HEK293 (cell line): Measurements from ENCODE around the gene VILL.

Source experiments
- CTCF ChIA-PET: fragments of 350-600 bp; formaldehyde crosslinking; extraction: SDS; loops from one replicate; lab custom pipeline; 2021; ENCODE audit warnings: antibody characterized with exemption; lab: Yijun Ruan, JAX
- POLR2A ChIA-PET: fragments of 300-600 bp; formaldehyde crosslinking; extraction: SDS; loops from one replicate; lab custom pipeline; 2020; ENCODE audit warnings: antibody characterized with exemption, inconsistent platforms; lab: Yijun Ruan, JAX
- H3K27ac ChIP-seq: fragments of 200-500 bp; sonication (Bioruptor generic); 2 replicates; pipeline ENCODE4 v1.5.1; 2014; ENCODE audit warnings: low read depth, low read length, control low read depth, inconsistent platforms; ENCODE audit errors: extremely low read depth
- H3K36me3 ChIP-seq, 2 experiments: fragments of 200-500 bp in 1 of 2; sonication (Bioruptor generic) in 1 of 2; 1 replicate in 1 of 2; 2 replicates in 1 of 2; pipeline ENCODE4 v1.5.1; 2014 to 2017; ENCODE audit warnings: inconsistent platforms in 2 of 2, low read length in 2 of 2; ENCODE audit not compliant: control insufficient read depth in 2 of 2, insufficient read depth in 1 of 2
- H3K4me1 ChIP-seq: fragments of 200-500 bp; sonication (Bioruptor generic); 2 replicates; pipeline ENCODE4 v1.5.1; 2014; ENCODE audit warnings: mild to moderate bottlenecking, low read length, inconsistent platforms; ENCODE audit not compliant: control insufficient read depth, insufficient read depth
- H3K4me3 ChIP-seq: 2 replicates; pipeline ENCODE4 v1.5.1; 2011; ENCODE audit warnings: low read depth, mild to moderate bottlenecking, control low read depth, low read length, moderate library complexity
- H3K9me3 ChIP-seq: fragments of 200-500 bp; sonication (Bioruptor generic); 2 replicates; pipeline ENCODE4 v1.5.1; 2014; ENCODE audit warnings: low read depth, low read length, inconsistent platforms; ENCODE audit not compliant: control insufficient read depth, insufficient read depth
- GLI4 ChIP-seq: fragments of 450-650 bp; formaldehyde crosslinking; IDR thresholded peaks from 2 replicates; pipeline ENCODE4 v1.5.1; 2016; ENCODE audit warnings: missing biosample characterization, missing genetic modification characterization
- KLF16 ChIP-seq: fragments of 450-650 bp; formaldehyde crosslinking; IDR thresholded peaks from 2 replicates; pipeline ENCODE4 v1.5.1; 2017; ENCODE audit warnings: missing biosample characterization, missing genetic modification characterization
- ZFP41 ChIP-seq: fragments of 450-650 bp; formaldehyde crosslinking; IDR thresholded peaks from 2 replicates; pipeline ENCODE4 v1.5.1; 2016; ENCODE audit warnings: missing biosample characterization, missing genetic modification characterization, borderline replicate concordance
- ZNF10 ChIP-seq: fragments of 450-650 bp; formaldehyde crosslinking; IDR thresholded peaks from 2 replicates; pipeline ENCODE4 v1.5.1; 2017; ENCODE audit warnings: missing biosample characterization, missing genetic modification characterization
- ZNF121 ChIP-seq: fragments of 450-650 bp; formaldehyde crosslinking; IDR thresholded peaks from 2 replicates; pipeline ENCODE4 v1.5.1; 2016; ENCODE audit warnings: missing biosample characterization, missing genetic modification characterization
- ZNF169 ChIP-seq: fragments of 450-650 bp; formaldehyde crosslinking; IDR thresholded peaks from 2 replicates; pipeline ENCODE4 v1.5.1; 2016; ENCODE audit warnings: missing biosample characterization, missing genetic modification characterization
- ZNF19 ChIP-seq: fragments of 450-650 bp; formaldehyde crosslinking; IDR thresholded peaks from 2 replicates; pipeline ENCODE4; 2016; ENCODE audit warnings: missing biosample characterization, missing genetic modification characterization, low read depth
- ZNF302 ChIP-seq: fragments of 450-650 bp; formaldehyde crosslinking; IDR thresholded peaks from 2 replicates; pipeline ENCODE4 v1.5.1; 2016; ENCODE audit warnings: missing biosample characterization, missing genetic modification characterization, low read depth
- ZNF366 ChIP-seq: fragments of 450-650 bp; formaldehyde crosslinking; conservative IDR thresholded peaks from 2 replicates; pipeline ENCODE4 v1.5.1; 2016; ENCODE audit warnings: missing biosample characterization, missing genetic modification characterization
- ZNF548 ChIP-seq: fragments of 450-650 bp; formaldehyde crosslinking; IDR thresholded peaks from 2 replicates; pipeline ENCODE4 v1.5.1; 2016; ENCODE audit warnings: missing biosample characterization, missing genetic modification characterization
- ZNF555 ChIP-seq: fragments of 450-650 bp; formaldehyde crosslinking; conservative IDR thresholded peaks from 2 replicates; pipeline ENCODE4 v1.5.1; 2017; ENCODE audit warnings: missing biosample characterization, mild to moderate bottlenecking, missing genetic modification characterization, inconsistent platforms
- ZNF654 ChIP-seq: fragments of 450-650 bp; formaldehyde crosslinking; IDR thresholded peaks from 2 replicates; pipeline ENCODE4 v1.5.1; 2016; ENCODE audit warnings: low read depth, missing biosample characterization, missing genetic modification characterization
- ZNF660 ChIP-seq: fragments of 450-650 bp; IDR thresholded peaks from 2 replicates; pipeline ENCODE4 v1.5.1; 2018; ENCODE audit warnings: missing biosample characterization, mild to moderate bottlenecking, missing genetic modification characterization
- ZNF664 ChIP-seq: fragments of 450-650 bp; formaldehyde crosslinking; IDR thresholded peaks from 2 replicates; pipeline ENCODE4 v1.5.1; 2016; ENCODE audit warnings: missing biosample characterization, missing genetic modification characterization
- ZNF677 ChIP-seq: fragments of 450-650 bp; IDR thresholded peaks from 2 replicates; pipeline ENCODE4 v1.5.0; 2018; ENCODE audit warnings: missing biosample characterization, mild to moderate bottlenecking, missing genetic modification characterization, moderate library complexity
- ZNF776 ChIP-seq: fragments of 450-650 bp; formaldehyde crosslinking; IDR thresholded peaks from 2 replicates; pipeline ENCODE4 v1.5.0; 2017; ENCODE audit warnings: missing biosample characterization, missing genetic modification characterization, borderline replicate concordance
- ZNF791 ChIP-seq: fragments of 450-650 bp; formaldehyde crosslinking; IDR thresholded peaks from 2 replicates; pipeline ENCODE4 v1.5.1; 2016; ENCODE audit warnings: missing biosample characterization, missing genetic modification characterization
- TF ChIP-seq, protein P1 (sequence below): fragments of 450-650 bp; formaldehyde crosslinking; IDR thresholded peaks from 2 replicates; pipeline ENCODE4 v1.5.1; 2016; ENCODE audit warnings: missing biosample characterization, missing genetic modification characterization, borderline replicate concordance
- TF ChIP-seq, protein P2 (sequence below): fragments of 450-650 bp; formaldehyde crosslinking; IDR thresholded peaks from 2 replicates; pipeline ENCODE4 v1.5.1; 2017; ENCODE audit warnings: missing biosample characterization, missing genetic modification characterization
- TF ChIP-seq, protein P3 (sequence below): fragments of 450-650 bp; formaldehyde crosslinking; IDR thresholded peaks from 2 replicates; pipeline ENCODE4 v1.5.1; 2016; ENCODE audit warnings: missing biosample characterization, missing genetic modification characterization, low read depth
- TF ChIP-seq, protein P4 (sequence below): fragments of 450-650 bp; formaldehyde crosslinking; IDR thresholded peaks from 2 replicates; pipeline ENCODE4 v1.5.1; 2016; ENCODE audit warnings: missing biosample characterization, missing genetic modification characterization
- TF ChIP-seq, protein P5 (sequence below): fragments of 450-650 bp; formaldehyde crosslinking; optimal IDR thresholded peaks from 2 replicates; pipeline ENCODE3; 2016; ENCODE audit warnings: missing biosample characterization, mild to moderate bottlenecking, missing genetic modification characterization

VILL gene

DNA sequence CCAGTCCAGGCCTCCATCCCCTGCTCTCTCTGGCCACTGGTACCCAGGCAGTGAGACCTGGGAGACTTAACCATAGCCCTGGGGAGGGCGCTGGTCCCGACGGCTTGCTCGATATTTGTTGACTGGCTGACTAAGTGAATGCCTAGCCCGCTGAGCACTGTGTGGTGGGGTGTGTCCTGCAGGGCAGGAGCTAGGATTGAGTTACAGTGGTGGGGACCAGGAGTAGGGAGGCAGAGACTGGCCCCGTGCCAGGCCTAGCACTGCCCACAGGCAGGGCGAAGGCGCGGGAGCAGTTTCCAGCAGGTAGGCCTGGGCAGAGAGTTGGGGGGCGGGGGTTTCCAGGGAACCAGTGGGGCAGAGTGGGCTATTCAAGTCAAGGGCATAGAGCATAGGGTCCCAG lies at the start of gene VILL:
Gene VILL, plus strand, starts transcription at position 260 of the 400 bp plus-strand sequence. CDS start 2,887 bp downstream, outside the sequence.
- CTCF ChIA-PET, result interaction anchor here (1.0 kb wide), 2 partner anchors 13 to 24 kb away, joined by 3 read pairs; no protein-coding TSS in a partner anchor
- no peaks in the 10 kb centered on the region for H3K9me3 ChIP-seq
- POLR2A ChIA-PET, result no interaction called here
- H3K4me1 ChIP-seq, result no peaks in the 10 kb centered on the region
- no peak within 1 kb of the TSS for H3K4me3 ChIP-seq
- H3K27ac ChIP-seq, result no peak within 1 kb of the TSS
- H3K36me3 ChIP-seq, result no peaks in the 10 kb centered on the region
- TF ChIP-seq KLF16 (peak; percentile 48; the same call in 1 of the 2 replicates), ZNF677 (no peak), ZNF776 (tag by site-specific recombination) (no peak), ZNF10 (tag by site-specific recombination) (no peak), ZNF169 (tag by site-specific recombination) (no peak), ZNF366 (no peak), ZNF548 (tag by site-specific recombination) (no peak), ZFP41 (tag by site-specific recombination) (no peak), ZNF302 (no peak), ZNF660 (no peak), ZNF555 (no peak), ZNF791 (tag by site-specific recombination) (no peak), ZNF664 (tag by site-specific recombination) (no peak), ZNF121 (tag by site-specific recombination) (no peak), ZNF19 (tag by site-specific recombination) (no peak), ZNF654 (tag by site-specific recombination) (no peak), GLI4 (no peak)
- TF ChIP-seq, protein P1, sequence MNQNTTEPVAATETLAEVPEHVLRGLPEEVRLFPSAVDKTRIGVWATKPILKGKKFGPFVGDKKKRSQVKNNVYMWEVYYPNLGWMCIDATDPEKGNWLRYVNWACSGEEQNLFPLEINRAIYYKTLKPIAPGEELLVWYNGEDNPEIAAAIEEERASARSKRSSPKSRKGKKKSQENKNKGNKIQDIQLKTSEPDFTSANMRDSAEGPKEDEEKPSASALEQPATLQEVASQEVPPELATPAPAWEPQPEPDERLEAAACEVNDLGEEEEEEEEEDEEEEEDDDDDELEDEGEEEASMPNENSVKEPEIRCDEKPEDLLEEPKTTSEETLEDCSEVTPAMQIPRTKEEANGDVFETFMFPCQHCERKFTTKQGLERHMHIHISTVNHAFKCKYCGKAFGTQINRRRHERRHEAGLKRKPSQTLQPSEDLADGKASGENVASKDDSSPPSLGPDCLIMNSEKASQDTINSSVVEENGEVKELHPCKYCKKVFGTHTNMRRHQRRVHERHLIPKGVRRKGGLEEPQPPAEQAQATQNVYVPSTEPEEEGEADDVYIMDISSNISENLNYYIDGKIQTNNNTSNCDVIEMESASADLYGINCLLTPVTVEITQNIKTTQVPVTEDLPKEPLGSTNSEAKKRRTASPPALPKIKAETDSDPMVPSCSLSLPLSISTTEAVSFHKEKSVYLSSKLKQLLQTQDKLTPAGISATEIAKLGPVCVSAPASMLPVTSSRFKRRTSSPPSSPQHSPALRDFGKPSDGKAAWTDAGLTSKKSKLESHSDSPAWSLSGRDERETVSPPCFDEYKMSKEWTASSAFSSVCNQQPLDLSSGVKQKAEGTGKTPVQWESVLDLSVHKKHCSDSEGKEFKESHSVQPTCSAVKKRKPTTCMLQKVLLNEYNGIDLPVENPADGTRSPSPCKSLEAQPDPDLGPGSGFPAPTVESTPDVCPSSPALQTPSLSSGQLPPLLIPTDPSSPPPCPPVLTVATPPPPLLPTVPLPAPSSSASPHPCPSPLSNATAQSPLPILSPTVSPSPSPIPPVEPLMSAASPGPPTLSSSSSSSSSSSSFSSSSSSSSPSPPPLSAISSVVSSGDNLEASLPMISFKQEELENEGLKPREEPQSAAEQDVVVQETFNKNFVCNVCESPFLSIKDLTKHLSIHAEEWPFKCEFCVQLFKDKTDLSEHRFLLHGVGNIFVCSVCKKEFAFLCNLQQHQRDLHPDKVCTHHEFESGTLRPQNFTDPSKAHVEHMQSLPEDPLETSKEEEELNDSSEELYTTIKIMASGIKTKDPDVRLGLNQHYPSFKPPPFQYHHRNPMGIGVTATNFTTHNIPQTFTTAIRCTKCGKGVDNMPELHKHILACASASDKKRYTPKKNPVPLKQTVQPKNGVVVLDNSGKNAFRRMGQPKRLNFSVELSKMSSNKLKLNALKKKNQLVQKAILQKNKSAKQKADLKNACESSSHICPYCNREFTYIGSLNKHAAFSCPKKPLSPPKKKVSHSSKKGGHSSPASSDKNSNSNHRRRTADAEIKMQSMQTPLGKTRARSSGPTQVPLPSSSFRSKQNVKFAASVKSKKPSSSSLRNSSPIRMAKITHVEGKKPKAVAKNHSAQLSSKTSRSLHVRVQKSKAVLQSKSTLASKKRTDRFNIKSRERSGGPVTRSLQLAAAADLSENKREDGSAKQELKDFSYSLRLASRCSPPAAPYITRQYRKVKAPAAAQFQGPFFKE (tag by site-specific recombination), result no peak
- TF ChIP-seq, protein P2, sequence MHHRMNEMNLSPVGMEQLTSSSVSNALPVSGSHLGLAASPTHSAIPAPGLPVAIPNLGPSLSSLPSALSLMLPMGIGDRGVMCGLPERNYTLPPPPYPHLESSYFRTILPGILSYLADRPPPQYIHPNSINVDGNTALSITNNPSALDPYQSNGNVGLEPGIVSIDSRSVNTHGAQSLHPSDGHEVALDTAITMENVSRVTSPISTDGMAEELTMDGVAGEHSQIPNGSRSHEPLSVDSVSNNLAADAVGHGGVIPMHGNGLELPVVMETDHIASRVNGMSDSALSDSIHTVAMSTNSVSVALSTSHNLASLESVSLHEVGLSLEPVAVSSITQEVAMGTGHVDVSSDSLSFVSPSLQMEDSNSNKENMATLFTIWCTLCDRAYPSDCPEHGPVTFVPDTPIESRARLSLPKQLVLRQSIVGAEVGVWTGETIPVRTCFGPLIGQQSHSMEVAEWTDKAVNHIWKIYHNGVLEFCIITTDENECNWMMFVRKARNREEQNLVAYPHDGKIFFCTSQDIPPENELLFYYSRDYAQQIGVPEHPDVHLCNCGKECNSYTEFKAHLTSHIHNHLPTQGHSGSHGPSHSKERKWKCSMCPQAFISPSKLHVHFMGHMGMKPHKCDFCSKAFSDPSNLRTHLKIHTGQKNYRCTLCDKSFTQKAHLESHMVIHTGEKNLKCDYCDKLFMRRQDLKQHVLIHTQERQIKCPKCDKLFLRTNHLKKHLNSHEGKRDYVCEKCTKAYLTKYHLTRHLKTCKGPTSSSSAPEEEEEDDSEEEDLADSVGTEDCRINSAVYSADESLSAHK (tag by site-specific recombination), result peak; percentile 83
- TF ChIP-seq, protein P3, sequence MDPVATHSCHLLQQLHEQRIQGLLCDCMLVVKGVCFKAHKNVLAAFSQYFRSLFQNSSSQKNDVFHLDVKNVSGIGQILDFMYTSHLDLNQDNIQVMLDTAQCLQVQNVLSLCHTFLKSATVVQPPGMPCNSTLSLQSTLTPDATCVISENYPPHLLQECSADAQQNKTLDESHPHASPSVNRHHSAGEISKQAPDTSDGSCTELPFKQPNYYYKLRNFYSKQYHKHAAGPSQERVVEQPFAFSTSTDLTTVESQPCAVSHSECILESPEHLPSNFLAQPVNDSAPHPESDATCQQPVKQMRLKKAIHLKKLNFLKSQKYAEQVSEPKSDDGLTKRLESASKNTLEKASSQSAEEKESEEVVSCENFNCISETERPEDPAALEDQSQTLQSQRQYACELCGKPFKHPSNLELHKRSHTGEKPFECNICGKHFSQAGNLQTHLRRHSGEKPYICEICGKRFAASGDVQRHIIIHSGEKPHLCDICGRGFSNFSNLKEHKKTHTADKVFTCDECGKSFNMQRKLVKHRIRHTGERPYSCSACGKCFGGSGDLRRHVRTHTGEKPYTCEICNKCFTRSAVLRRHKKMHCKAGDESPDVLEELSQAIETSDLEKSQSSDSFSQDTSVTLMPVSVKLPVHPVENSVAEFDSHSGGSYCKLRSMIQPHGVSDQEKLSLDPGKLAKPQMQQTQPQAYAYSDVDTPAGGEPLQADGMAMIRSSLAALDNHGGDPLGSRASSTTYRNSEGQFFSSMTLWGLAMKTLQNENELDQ, result no peak
- TF ChIP-seq, protein P4, sequence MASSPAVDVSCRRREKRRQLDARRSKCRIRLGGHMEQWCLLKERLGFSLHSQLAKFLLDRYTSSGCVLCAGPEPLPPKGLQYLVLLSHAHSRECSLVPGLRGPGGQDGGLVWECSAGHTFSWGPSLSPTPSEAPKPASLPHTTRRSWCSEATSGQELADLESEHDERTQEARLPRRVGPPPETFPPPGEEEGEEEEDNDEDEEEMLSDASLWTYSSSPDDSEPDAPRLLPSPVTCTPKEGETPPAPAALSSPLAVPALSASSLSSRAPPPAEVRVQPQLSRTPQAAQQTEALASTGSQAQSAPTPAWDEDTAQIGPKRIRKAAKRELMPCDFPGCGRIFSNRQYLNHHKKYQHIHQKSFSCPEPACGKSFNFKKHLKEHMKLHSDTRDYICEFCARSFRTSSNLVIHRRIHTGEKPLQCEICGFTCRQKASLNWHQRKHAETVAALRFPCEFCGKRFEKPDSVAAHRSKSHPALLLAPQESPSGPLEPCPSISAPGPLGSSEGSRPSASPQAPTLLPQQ (tag by site-specific recombination), result peak; percentile 84
- TF ChIP-seq, protein P5, sequence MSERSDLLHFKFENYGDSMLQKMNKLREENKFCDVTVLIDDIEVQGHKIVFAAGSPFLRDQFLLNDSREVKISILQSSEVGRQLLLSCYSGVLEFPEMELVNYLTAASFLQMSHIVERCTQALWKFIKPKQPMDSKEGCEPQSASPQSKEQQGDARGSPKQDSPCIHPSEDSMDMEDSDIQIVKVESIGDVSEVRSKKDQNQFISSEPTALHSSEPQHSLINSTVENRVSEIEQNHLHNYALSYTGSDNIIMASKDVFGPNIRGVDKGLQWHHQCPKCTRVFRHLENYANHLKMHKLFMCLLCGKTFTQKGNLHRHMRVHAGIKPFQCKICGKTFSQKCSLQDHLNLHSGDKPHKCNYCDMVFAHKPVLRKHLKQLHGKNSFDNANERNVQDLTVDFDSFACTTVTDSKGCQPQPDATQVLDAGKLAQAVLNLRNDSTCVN (tag by site-specific recombination), result no peak
